Stimulated activated CD4-positive, alpha-beta T cell treated with anti-CD3 and anti-CD28 coated beads, Interleukin-2, amount 100 ng/mL, for 48 hours (primary cell): ENCODE data around the gene TCEA2.

Experiments used
- DNase-seq, 2 donors: peaks; one replicate each; pipeline ENCODE4 v3.0.0-alpha.2; 2020

TCEA2 gene

GRCh38 chr20:64099086-64099786, 36.2 kb downstream of the TCEA2 start:
- DNase-seq: no peak

- no peak for DNase-seq
These were observed 37.0 kb downstream of the TCEA2 start for GRCh38 chr20:64099880-64100565.

- DNase-seq: no peak
These were observed 37.5 kb downstream of the TCEA2 start for GRCh38 chr20:64100566-64100888.

DNA sequence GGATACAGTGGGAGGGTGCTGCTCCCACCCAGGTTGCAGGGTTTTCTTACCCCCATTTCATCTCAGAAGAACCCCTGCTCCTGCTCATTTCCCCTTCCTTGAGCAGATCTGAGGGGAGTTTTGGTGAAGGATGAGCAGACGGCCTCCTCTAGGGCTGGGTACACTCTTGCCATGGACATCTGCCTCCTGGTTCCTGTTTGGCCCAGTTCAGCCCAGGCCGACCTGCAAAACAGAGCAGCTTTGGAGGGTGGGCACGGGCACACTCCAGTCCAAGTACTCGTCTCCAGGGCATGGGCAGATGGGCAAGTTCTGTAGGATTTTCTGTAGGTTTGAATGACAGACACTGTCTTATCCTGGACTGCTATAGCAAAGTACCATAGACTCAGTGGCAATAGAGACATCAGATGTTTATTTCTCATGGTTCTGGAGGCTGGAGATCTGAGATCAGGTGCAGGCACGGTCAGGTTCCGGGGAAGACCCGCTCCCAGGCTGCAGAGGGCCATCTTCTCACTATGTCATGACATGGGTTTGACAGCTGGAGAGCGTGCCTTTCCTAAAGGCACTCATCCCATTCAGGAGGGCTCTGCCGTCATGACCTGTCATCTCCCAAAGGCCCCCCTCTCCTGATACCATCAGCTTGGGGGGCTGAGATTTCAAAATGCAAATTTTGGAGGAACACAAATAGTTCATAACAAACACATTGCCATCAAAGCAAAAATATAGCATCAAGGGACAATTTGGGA, 38.1 kb downstream of the TCEA2 start:
- no peak for DNase-seq

DNA sequence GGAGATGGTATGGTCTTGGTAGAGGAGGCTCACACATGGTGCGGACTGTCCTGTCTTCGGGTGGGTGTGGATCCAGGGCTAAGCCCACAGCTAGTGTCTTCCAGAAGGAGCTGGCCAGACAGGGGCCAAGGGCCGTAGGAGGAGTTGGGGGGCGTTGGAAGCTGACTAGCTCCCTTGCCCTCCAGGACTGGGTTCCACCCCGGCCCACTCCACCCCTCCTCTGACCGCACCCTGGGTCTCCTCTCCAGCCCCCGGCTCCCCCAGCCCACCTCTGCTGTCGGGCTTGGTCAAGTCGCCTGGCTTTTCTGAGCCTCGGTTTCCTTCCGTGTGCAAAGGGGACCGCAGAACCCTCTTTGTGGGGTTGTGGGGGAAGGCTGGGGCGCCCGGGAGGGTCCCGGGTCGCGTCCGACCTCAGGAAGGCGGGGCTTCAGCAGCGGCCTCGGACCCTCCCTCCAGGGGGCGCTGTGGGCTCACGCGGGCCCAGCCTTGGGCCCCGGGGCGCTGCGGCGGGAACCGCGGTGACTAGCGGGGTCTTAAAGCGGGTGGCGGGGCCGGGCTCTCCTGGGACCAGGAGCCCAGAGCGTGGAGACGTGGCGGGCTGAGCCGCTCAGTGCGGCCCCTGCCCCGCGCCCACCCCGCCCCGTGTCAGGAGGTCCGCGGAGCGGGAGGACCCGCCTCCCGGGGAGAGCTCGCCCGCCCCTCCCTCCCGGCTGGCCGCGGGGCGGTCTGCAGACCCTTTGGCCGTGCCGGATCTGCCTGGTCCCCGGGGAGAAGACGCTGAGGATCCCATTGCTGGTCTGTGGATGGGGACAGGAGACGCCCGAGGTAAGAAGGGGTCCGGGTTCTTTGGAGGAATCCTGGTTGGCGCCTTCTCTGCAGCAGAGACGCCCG, 39.0 kb downstream of the TCEA2 start:
- DNase-seq: peak; percentile 65 to 79

DNA sequence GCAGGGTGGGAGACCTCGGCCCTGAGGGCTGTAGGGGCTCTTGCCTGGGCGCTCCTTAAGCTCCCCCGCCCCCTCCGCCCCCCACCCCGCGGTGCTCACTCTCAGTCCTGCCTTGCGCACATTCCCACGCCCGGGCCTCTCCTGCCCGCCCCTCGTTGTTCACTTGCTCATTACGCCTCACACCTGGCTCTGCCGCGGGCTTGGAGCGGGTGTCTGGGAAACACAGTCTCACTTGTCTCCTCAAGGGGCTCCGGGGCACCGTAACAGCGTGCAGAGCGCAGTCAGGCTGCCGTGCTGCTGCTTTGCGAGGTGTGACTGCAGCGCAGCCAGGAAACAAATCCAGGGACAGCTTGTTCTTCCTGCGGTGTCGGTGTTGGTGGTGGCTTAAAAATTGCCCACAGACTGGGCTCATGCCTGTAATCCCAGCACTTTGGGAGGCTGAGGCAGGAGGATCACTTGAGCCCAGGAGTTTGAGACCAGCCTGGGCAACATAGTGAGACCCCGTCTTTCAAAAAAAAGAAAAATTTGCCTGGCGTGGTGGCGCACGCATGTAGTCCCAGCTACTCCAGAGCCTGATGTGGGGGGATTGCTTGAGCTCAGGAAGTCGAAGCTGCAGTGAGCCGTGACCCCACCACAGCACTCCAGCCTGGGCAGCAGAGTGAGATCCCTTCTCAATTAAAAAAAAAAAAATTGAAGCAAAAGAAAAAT, 39.8 kb downstream of the TCEA2 start:
- DNase-seq: no peak

DNA sequence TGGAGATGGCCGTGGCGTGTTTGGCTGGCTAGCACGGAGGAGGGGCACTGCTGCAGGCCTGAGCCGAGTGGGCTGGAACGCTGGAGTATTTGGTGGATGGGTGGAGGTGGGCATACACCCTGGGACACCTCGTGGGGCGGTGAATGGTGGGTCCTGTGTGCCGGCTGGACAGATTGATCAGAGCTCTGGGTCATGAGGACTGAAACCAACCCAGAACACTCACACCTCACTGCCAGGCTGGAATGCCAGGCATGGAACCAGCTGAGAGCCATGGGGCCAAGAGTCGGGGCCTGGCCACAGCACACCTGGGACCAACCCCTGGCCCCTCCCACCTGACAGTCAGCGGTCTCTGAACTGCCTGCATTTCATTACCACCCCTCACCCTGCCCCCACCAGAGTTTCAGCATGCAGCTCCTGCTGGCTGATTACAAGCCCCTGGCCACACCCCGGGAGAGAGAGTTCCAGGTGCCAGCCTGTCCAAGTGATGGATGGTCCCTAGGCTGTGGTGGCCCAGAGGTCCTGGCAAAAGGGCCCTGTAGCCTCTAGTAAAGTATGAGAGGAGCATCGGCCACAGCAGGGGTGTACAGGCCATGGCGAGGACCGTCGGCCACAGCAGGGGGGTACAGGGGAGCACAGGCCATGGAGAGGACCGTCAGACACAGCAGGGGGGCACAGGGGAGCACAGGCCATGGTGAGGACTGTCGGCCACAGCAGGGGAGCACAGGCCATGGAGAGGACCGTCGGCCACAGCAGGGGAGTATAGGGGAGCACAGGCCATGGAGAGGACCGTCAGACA, 41.1 kb downstream of the TCEA2 start:
- DNase-seq: no peak

DNA sequence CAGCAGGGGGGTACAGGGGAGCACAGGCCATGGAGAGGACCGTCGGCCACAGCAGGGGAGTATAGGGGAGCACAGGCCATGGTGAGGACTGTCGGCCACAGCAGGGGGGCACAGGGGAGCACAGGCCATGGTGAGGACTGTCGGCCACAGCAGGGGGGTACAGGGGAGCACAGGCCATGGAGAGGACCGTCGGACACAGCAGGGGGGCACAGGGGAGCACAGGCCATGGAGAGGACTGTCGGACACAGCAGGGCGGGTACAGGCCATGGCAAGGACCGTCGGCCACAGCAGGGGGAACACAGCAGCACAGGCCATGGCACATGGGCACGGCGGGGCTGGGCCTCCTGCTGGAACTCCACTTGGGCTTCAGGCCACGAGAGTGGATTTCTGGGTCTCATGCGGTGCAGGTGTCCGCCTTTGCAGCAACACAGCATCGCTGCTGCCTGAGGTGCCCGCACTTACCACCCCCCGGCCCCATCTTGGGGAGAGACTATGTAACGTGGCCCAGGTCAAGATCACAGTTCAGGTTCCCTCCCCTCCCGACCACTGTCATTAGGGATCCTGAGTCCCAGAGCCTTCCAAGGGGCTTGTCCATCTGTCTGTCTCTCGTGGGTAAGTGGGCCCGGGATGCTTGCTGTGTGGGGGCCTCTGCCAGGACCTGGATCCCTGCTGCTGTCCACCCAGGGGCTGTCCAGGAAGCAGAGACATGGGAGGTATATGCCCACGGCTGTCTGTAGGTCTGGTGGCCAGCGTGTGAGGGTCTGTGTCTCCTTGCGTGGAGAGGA, 41.9 kb downstream of the TCEA2 start:
- no peak for DNase-seq

GRCh38 chr20:64105846-64106434, 42.9 kb downstream of the TCEA2 start:
- DNase-seq: no peak

DNA sequence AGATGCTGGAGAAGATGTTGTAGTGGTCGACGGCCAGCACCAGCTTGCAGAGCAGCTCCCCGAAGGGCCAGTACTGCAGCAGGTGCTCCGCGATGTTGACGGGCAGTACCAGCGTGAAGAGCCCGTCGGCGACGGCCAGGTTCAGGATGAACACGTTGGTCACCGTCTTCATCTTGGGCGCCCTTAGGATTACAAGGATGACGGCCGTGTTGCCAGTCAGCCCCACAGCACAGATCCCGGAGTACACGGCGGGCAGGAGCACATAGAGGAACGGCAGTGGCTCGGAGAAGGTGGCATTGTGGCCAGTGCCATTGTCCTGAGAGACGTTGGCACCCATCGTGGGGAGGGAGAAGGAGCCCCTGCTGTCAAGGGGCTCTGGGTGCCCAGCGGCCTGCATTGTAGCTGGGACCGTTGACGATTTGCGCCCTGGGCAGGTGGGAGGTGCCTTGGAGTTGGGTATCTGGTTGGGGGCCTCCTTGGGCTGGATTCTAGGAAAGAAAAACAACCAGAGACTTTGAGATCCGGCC, 43.5 kb downstream of the TCEA2 start:
- no peak for DNase-seq

- no peak for DNase-seq
These were observed 44.2 kb downstream of the TCEA2 start, which contains the start of gene NPBWR2 for GRCh38 chr20:64106981-64107735. TSS of gene NPBWR2 (minus strand) at chr20:64107565. CDS start at chr20:64106831, 734 bp downstream.

- no peak for DNase-seq
These were observed 44.9 kb downstream of the TCEA2 start for GRCh38 chr20:64107736-64108457.

GRCh38 chr20:64108731-64109681, 46.0 kb downstream of the TCEA2 start:
- DNase-seq: no peak

- no peak for DNase-seq
These were observed 46.9 kb downstream of the TCEA2 start for GRCh38 chr20:64109831-64110391.

DNA sequence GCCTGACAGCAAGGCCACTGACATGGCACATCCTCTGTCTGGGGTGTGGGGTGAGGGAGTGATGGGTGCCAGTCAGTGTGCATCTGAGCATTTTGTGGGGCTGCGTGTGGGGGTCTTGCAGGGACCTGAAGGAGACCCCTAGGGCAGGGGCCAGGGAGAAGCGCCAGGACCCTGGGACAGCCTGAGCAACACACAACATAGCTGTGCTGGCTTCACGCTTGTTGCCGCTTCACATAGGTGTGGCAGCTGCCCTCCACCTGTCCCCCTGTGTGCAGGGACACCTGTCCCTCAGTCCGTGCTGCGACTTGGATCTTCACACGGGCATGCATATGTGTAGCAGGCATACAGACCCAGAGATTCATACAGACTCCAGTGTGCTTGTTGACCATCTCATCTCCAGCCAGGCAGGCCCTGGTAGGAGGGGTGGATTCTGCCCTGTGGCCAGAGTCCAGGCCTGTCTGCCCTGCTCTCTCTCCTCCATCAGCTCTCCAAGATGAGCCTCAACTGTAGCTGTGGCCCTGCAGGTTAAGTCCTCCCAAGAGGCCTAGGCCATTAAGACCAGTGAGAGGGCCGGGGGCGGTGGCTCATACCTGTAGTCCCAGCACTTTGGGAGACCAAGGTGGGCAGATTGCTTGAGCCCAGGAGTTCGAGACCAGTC, 47.5 kb downstream of the TCEA2 start:
- DNase-seq: no peak
